Epithelial cell of proximal tubule (primary cell): ENCODE results near the gene C22orf42. TPM values are rescaled to one million over a fixed set of nuclear protein-coding genes. Genes with fewer than 3 reads are reported as not detected.

Source experiments
- DNase-seq: peaks from one replicate; pipeline ENCODE4 v3.0.0-alpha.2; 2011; ENCODE audit warnings: low read depth
- H3K4me3 ChIP-seq: 2 replicates; pipeline ENCODE4 v1.5.1; 2011; ENCODE audit warnings: low read depth, mild to moderate bottlenecking, low read length
- total RNA-seq: library from RNA; depleted of rRNA; stranded (reverse); fragments of >200 nt; gene quantifications from 2 replicates; pipeline ENCODE4 v1.2.3, GENCODE V29; 2015
- TF ChIP-seq, protein P1 (sequence below): conservative IDR thresholded peaks from 2 replicates; pipeline ENCODE4 v1.5.1; 2012; ENCODE audit warnings: low read depth, mild to moderate bottlenecking, low read length

The C22orf42 gene, protein sequence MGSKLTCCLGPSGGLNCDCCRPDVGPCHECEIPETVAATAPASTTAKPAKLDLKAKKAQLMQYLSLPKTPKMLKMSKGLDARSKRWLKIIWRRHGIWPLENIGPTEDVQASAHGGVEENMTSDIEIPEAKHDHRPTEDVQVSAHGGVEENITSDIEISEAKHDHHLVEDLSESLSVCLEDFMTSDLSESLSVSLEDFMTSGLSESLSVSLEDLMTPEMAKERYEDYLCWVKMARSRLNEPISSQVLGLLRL
- total RNA-seq: not detected in 2 replicates

GRCh38 chr22:32158712-32159533 is at the start of gene C22orf42:
Gene C22orf42 (minus strand): TSS chr22:32159303. CDS start chr22:32159215, 88 bp downstream.
- TF ChIP-seq, protein P1, sequence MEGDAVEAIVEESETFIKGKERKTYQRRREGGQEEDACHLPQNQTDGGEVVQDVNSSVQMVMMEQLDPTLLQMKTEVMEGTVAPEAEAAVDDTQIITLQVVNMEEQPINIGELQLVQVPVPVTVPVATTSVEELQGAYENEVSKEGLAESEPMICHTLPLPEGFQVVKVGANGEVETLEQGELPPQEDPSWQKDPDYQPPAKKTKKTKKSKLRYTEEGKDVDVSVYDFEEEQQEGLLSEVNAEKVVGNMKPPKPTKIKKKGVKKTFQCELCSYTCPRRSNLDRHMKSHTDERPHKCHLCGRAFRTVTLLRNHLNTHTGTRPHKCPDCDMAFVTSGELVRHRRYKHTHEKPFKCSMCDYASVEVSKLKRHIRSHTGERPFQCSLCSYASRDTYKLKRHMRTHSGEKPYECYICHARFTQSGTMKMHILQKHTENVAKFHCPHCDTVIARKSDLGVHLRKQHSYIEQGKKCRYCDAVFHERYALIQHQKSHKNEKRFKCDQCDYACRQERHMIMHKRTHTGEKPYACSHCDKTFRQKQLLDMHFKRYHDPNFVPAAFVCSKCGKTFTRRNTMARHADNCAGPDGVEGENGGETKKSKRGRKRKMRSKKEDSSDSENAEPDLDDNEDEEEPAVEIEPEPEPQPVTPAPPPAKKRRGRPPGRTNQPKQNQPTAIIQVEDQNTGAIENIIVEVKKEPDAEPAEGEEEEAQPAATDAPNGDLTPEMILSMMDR: no peak
- DNase-seq: no peak
- H3K4me3 ChIP-seq: no peak within 1 kb of the TSS

GRCh38 chr22:32208681-32209080 is 49.6 kb upstream of the C22orf42 start:
- TF ChIP-seq, protein P1: no peak
- no peak for DNase-seq
- no peak overlapping the region for H3K4me3 ChIP-seq

GRCh38 chr22:32207971-32208480 is 48.9 kb upstream of the C22orf42 start:
- DNase-seq: no peak
- H3K4me3 ChIP-seq: no peak overlapping the region
- TF ChIP-seq, protein P1: no peak

DNA sequence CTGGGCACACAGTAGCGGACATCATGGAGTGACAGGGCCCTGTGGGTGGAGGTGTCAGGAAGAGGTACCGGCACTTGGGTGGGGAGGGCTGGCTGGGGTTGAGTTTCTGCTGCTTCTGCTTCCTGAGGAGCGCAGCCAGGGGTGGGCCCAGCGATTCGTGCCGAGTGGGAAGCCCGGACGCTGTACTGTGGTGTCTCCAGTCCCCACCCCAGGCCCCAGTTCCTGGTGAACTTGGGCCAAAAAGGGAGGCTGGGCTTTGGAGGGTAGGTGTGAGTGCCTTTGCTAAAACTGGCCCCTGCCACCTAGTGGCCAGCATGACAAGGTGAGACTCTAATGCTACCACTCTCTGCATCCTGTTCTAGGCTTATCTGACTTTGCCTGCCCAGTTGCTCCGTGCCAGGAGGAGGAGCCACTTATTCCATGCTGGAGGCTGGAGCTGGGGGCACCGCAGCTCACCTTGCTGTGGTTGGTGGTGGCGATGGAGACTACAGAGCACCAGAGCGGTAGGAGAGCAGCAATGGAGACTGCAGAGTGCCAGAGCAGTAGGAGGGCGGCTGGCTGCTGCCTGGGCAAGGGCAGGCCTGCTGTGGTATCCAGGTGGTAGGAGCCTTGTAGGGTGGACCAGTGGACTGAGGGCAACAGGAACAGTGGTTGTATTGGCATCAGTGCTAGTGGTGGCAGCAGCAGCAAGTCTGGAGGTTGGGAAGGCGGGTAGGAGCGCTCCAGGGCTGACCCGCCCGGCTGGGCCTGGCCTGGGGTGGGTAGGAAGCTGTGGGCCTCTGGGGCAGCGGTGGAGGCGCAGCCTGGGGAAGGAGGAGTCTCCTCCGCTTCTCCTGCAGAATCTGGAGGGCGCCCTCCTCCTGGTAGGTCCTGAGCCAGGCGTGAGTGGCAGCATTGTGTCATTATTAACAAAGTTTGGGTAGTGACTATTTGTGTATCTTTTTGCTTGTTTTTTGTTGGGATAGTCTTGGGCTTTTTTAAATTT is 48.0 kb upstream of the C22orf42 start:
- no peak for DNase-seq
- TF ChIP-seq, protein P1: peak; percentile 79
- no peak overlapping the region for H3K4me3 ChIP-seq

DNA sequence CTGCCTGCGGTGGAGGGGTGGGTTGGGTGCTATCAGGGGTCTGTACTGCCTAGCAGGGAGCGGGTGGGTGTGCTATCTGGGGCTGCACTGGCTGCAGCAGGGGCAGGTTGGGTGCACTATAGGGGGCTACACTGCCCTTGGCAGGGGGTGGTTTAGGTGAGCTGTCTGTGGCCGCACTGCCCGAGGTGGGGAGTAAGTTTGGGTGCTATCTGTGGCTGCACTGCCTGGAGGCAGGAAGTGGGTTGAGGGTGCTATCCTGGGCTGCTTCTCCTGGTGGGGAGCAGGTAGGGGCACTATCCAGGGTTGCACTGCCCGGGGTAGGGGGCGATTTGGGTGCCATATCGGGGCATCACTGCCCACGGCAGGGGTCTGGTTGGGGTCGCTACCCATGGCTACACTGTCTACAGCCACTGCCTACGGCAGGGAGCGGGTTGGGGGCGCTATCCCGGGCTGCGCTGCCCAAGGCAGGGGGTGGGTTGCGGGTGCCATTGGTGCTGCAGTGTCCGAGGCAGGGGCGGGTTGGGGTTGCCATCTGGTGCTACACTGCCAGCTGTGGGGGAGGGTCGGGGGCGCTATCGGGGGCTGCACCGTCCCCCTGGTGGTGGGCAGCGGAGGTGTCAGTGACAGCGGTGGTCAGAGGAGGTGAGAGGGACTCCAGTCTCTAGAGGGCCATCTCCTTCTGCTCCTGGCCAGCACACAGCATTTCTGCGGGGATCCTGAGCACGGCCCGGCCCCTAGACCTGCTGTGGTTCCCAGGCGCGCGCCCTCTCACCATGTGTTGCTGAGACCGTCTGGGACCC is 47.1 kb upstream of the C22orf42 start:
- TF ChIP-seq, protein P1: no peak
- no peak for DNase-seq
- no peak overlapping the region for H3K4me3 ChIP-seq
